ENCODE results near the gene SEMA3G.

Gene SEMA3G

GRCh38 chr3:52394751-52395502, 50.0 kb downstream of the SEMA3G start:
- Mint-ChIP-seq H3K27ac (no peak overlapping the region), H3K4me3 (no peak overlapping the region), H3K4me1 (ENCODE audit: low read depth) (no peaks in the 10 kb centered on the region), H3K36me3 (ENCODE audit: low read depth) (peaks cover 13% of the 10 kb centered on the region), H3K27me3 (no peaks in the 10 kb centered on the region), H3K9me3 (no peaks in the 10 kb centered on the region)

GRCh38 chr3:52393959-52394670, 50.8 kb downstream of the SEMA3G start:
- no peaks in the 10 kb centered on the region for H3K27me3 Mint-ChIP-seq
- no peaks in the 10 kb centered on the region for H3K9me3 Mint-ChIP-seq
- H3K36me3 Mint-ChIP-seq (ENCODE audit: low read depth) = peaks cover 13% of the 10 kb centered on the region
- H3K27ac Mint-ChIP-seq = no peak overlapping the region
- no peak overlapping the region for H3K4me3 Mint-ChIP-seq
- no peaks in the 10 kb centered on the region for H3K4me1 Mint-ChIP-seq (ENCODE audit: low read depth)

- H3K27me3 Mint-ChIP-seq = no peaks in the 10 kb centered on the region
- H3K9me3 Mint-ChIP-seq = no peaks in the 10 kb centered on the region
- H3K4me1 Mint-ChIP-seq (ENCODE audit: low read depth) = no peaks in the 10 kb centered on the region
- H3K4me3 Mint-ChIP-seq = no peak overlapping the region
- H3K27ac Mint-ChIP-seq = no peak overlapping the region
- H3K36me3 Mint-ChIP-seq (ENCODE audit: low read depth) = peaks cover 13% of the 10 kb centered on the region
Measured at GRCh38 chr3:52393131-52393807, 51.6 kb downstream of the SEMA3G start.

- H3K27me3 Mint-ChIP-seq = no peaks in the 10 kb centered on the region
- no peaks in the 10 kb centered on the region for H3K9me3 Mint-ChIP-seq
- peaks cover 13% of the 10 kb centered on the region for H3K36me3 Mint-ChIP-seq (ENCODE audit: low read depth)
- H3K4me1 Mint-ChIP-seq (ENCODE audit: low read depth) = no peaks in the 10 kb centered on the region
- H3K27ac Mint-ChIP-seq = no peak overlapping the region
- no peak overlapping the region for H3K4me3 Mint-ChIP-seq
Measured at GRCh38 chr3:52392216-52392930, 52.5 kb downstream of the SEMA3G start.

GRCh38 chr3:52391096-52391495, 53.8 kb downstream of the SEMA3G start:
- H3K27ac Mint-ChIP-seq = no peak overlapping the region
- no peaks in the 10 kb centered on the region for H3K9me3 Mint-ChIP-seq

GRCh38 chr3:52388933-52389332, 56.0 kb downstream of the SEMA3G start:
- H3K4me3 Mint-ChIP-seq = no peak overlapping the region
- no peak overlapping the region for H3K27ac Mint-ChIP-seq
- no peaks in the 10 kb centered on the region for H3K9me3 Mint-ChIP-seq
- no peaks in the 10 kb centered on the region for H3K4me1 Mint-ChIP-seq (ENCODE audit: low read depth)
- no peaks in the 10 kb centered on the region for H3K27me3 Mint-ChIP-seq
- H3K36me3 Mint-ChIP-seq (ENCODE audit: low read depth) = peaks cover 13% of the 10 kb centered on the region

More at GRCh38 chr3:52391096-52391495, 53.8 kb downstream of the SEMA3G start:
- no peaks in the 10 kb centered on the region for H3K4me1 Mint-ChIP-seq (ENCODE audit: low read depth)
- H3K36me3 Mint-ChIP-seq (ENCODE audit: low read depth) = peaks cover 13% of the 10 kb centered on the region
- H3K27me3 Mint-ChIP-seq = no peaks in the 10 kb centered on the region
- no peak overlapping the region for H3K4me3 Mint-ChIP-seq

- no peaks in the 10 kb centered on the region for H3K4me1 Mint-ChIP-seq (ENCODE audit: low read depth)
- H3K27me3 Mint-ChIP-seq = no peaks in the 10 kb centered on the region
- no peak overlapping the region for H3K4me3 Mint-ChIP-seq
- H3K36me3 Mint-ChIP-seq (ENCODE audit: low read depth) = peaks cover 12% of the 10 kb centered on the region
- no peaks in the 10 kb centered on the region for H3K9me3 Mint-ChIP-seq
- H3K27ac Mint-ChIP-seq = no peak overlapping the region
Measured at GRCh38 chr3:52388348-52388821, 56.5 kb downstream of the SEMA3G start.

- H3K9me3 Mint-ChIP-seq = no peaks in the 10 kb centered on the region
- H3K36me3 Mint-ChIP-seq (ENCODE audit: low read depth) = peaks cover 5% of the 10 kb centered on the region
- no peak overlapping the region for H3K27ac Mint-ChIP-seq
- H3K27me3 Mint-ChIP-seq = no peaks in the 10 kb centered on the region
- no peak overlapping the region for H3K4me3 Mint-ChIP-seq
- no peaks in the 10 kb centered on the region for H3K4me1 Mint-ChIP-seq (ENCODE audit: low read depth)
Measured at GRCh38 chr3:52387481-52387880, 57.4 kb downstream of the SEMA3G start.

- no peak overlapping the region for H3K27ac Mint-ChIP-seq
- H3K27me3 Mint-ChIP-seq = no peaks in the 10 kb centered on the region
Measured at GRCh38 chr3:52385157-52385556, 59.7 kb downstream of the SEMA3G start.

GRCh38 chr3:52384019-52384761, 60.7 kb downstream of the SEMA3G start:
- Mint-ChIP-seq H3K36me3 (ENCODE audit: low read depth) (no peaks in the 10 kb centered on the region), H3K9me3 (no peaks in the 10 kb centered on the region), H3K27ac (no peak overlapping the region), H3K4me1 (ENCODE audit: low read depth) (no peaks in the 10 kb centered on the region), H3K4me3 (no peak overlapping the region), H3K27me3 (no peaks in the 10 kb centered on the region)

More at GRCh38 chr3:52385157-52385556, 59.7 kb downstream of the SEMA3G start:
- no peaks in the 10 kb centered on the region for H3K36me3 Mint-ChIP-seq (ENCODE audit: low read depth)
- H3K9me3 Mint-ChIP-seq = no peaks in the 10 kb centered on the region
- no peaks in the 10 kb centered on the region for H3K4me1 Mint-ChIP-seq (ENCODE audit: low read depth)
- H3K4me3 Mint-ChIP-seq = no peak overlapping the region

- no peaks in the 10 kb centered on the region for H3K9me3 Mint-ChIP-seq
- H3K27ac Mint-ChIP-seq = no peak overlapping the region
- H3K4me1 Mint-ChIP-seq (ENCODE audit: low read depth) = no peaks in the 10 kb centered on the region
- H3K4me3 Mint-ChIP-seq = no peak overlapping the region
- no peaks in the 10 kb centered on the region for H3K27me3 Mint-ChIP-seq
- no peaks in the 10 kb centered on the region for H3K36me3 Mint-ChIP-seq (ENCODE audit: low read depth)
Measured at GRCh38 chr3:52383446-52383845, 61.5 kb downstream of the SEMA3G start.
